A673 (cell line): ENCODE results near the gene DDX27. TPM values are rescaled to one million over a fixed set of nuclear protein-coding genes. Genes with fewer than 3 reads are reported as not detected.

Experiments
- BruUV-seq: library from RNA; stranded (reverse); fragments of 400-500 nt; replicated peaks from 2 replicates; lab custom pipeline; 2021; lab: Mats Ljungman, UMichigan
- CTCF ChIA-PET: fragments of 300-600 bp; sonication (Branson Sonifier 250); formaldehyde crosslinking; loops from one replicate; lab custom pipeline; 2022; ENCODE audit warnings: antibody characterized with exemption; lab: Charles Lee
- POLR2A ChIA-PET: fragments of 300-600 bp; sonication (Branson Sonifier 250); formaldehyde crosslinking; loops from one replicate; lab custom pipeline; 2022; ENCODE audit warnings: antibody characterized with exemption; ENCODE audit not compliant: low non-redundant PET; lab: Charles Lee
- DNase-seq: peaks from one replicate; pipeline ENCODE4 v3.0.0-alpha.2; 2015; ENCODE audit warnings: low spot score
- H3K27ac ChIP-seq: fragments of 200-600 bp; sonication (generic); 2 replicates; pipeline ENCODE4 v1.5.1; 2016; ENCODE audit warnings: mixed run types, low read depth, mild to moderate bottlenecking, mixed read lengths, antibody characterized with exemption, low read length; ENCODE audit not compliant: poor library complexity, severe bottlenecking
- H3K27me3 ChIP-seq: fragments of 200-600 bp; sonication (generic); replicated peaks from 2 replicates; pipeline ENCODE4 v1.6.1; 2017; ENCODE audit warnings: mixed run types, low read depth, mild to moderate bottlenecking, mixed read lengths, antibody characterized with exemption, low read length; ENCODE audit not compliant: insufficient read depth, poor library complexity
- H3K36me3 ChIP-seq: fragments of 200-600 bp; sonication (generic); 2 replicates; pipeline ENCODE4 v1.6.1; 2016; ENCODE audit warnings: mixed run types, mild to moderate bottlenecking, mixed read lengths, antibody characterized with exemption, low read length; ENCODE audit not compliant: insufficient read depth, poor library complexity, severe bottlenecking
- H3K4me1 ChIP-seq: fragments of 200-600 bp; sonication (generic); 2 replicates; pipeline ENCODE4 v1.6.1; 2017; ENCODE audit warnings: mixed run types, mild to moderate bottlenecking, mixed read lengths, antibody characterized with exemption, low read length; ENCODE audit not compliant: insufficient read depth, poor library complexity, severe bottlenecking
- H3K4me3 ChIP-seq: fragments of 200-600 bp; sonication (generic); 2 replicates; pipeline ENCODE4 v1.5.1; 2016; ENCODE audit warnings: low read depth, mixed run types, mild to moderate bottlenecking, mixed read lengths, low read length; ENCODE audit not compliant: poor library complexity, severe bottlenecking
- H3K9me3 ChIP-seq: fragments of 200-600 bp; sonication (generic); 2 replicates; pipeline ENCODE4 v1.6.1; 2016; ENCODE audit warnings: mixed run types, low read depth, mild to moderate bottlenecking, mixed read lengths, antibody characterized with exemption, low read length; ENCODE audit not compliant: poor library complexity, severe bottlenecking
- EZH2 ChIP-seq: fragments of 200-600 bp; sonication (generic); IDR thresholded peaks from 2 replicates; pipeline ENCODE4 v1.6.1; 2017; ENCODE audit warnings: borderline replicate concordance, low read depth, mild to moderate bottlenecking, mixed read lengths, antibody characterized with exemption, low read length; ENCODE audit not compliant: poor library complexity, severe bottlenecking
- intact Hi-C: fragments of 100-400 bp; cut with micrococcal nuclease; formaldehyde crosslinking; loops from one replicate; pipeline ENCODE4 v1.10.0; 2022; ENCODE audit not compliant: unreplicated experiment
- total RNA-seq: library from RNA; stranded (reverse); gene quantifications from 2 replicates; pipeline ENCODE4 v1.2.3, GENCODE V29; 2021
- TF ChIP-seq, protein P1 (sequence below): fragments of 300-800, 200-600 bp; sonication (generic); conservative IDR thresholded peaks from 2 replicates; pipeline ENCODE4 v1.5.1; 2017; ENCODE audit warnings: low read depth, mild to moderate bottlenecking, antibody characterized with exemption, low read length, moderate library complexity, mixed read lengths

DDX27 gene
- total RNA-seq, 1 experiment from 2014 or later, result 62.4 TPM

- intact Hi-C loops, result no loop called here
- no TSS peak for BruUV-seq
- peaks cover 13% of the 10 kb centered on the region for H3K4me1 ChIP-seq
- DNase-seq, result no peak
- ChIA-PET POLR2A (interaction anchor here (0.7 to 1.4 kb wide), 3 partner anchors 9 to 510 kb away, joined by 3 to 4 read pairs (median 4); no protein-coding TSS in a partner anchor), CTCF (no interaction called here)
- H3K27me3 ChIP-seq, result no peaks in the 10 kb centered on the region
- H3K27ac ChIP-seq, result no peak overlapping the region
- H3K4me3 ChIP-seq, result peak overlapping the region; percentile 81
- TF ChIP-seq, protein P1, sequence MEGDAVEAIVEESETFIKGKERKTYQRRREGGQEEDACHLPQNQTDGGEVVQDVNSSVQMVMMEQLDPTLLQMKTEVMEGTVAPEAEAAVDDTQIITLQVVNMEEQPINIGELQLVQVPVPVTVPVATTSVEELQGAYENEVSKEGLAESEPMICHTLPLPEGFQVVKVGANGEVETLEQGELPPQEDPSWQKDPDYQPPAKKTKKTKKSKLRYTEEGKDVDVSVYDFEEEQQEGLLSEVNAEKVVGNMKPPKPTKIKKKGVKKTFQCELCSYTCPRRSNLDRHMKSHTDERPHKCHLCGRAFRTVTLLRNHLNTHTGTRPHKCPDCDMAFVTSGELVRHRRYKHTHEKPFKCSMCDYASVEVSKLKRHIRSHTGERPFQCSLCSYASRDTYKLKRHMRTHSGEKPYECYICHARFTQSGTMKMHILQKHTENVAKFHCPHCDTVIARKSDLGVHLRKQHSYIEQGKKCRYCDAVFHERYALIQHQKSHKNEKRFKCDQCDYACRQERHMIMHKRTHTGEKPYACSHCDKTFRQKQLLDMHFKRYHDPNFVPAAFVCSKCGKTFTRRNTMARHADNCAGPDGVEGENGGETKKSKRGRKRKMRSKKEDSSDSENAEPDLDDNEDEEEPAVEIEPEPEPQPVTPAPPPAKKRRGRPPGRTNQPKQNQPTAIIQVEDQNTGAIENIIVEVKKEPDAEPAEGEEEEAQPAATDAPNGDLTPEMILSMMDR, result no peak
- TF ChIP-seq EZH2, result no peak
- H3K9me3 ChIP-seq, result peaks cover 41% of the 10 kb centered on the region
- peaks cover 84% of the 10 kb centered on the region for H3K36me3 ChIP-seq
These were observed 62.8 kb downstream of the DDX27 start for GRCh38 chr20:49281913-49282467.

- H3K27ac ChIP-seq, result no peak overlapping the region
- H3K4me3 ChIP-seq, result peak overlapping the region; percentile 81
- H3K27me3 ChIP-seq, result no peaks in the 10 kb centered on the region
- intact Hi-C loops, result no loop called here
- H3K9me3 ChIP-seq, result peaks cover 43% of the 10 kb centered on the region
- peak; percentile 27 for DNase-seq
- H3K36me3 ChIP-seq, result peaks cover 91% of the 10 kb centered on the region
- H3K4me1 ChIP-seq, result peaks cover 16% of the 10 kb centered on the region
- no peak for TF ChIP-seq EZH2
- TF ChIP-seq, protein P1, result no peak
- CTCF ChIA-PET, result no interaction called here
- POLR2A ChIA-PET, result interaction anchor here (0.7 to 1.4 kb wide), 2 partner anchors 8 to 511 kb away, joined by 4 read pairs; no protein-coding TSS in a partner anchor
- no TSS peak for BruUV-seq
These were observed 63.5 kb downstream of the DDX27 start for GRCh38 chr20:49282584-49283171.

- H3K4me3 ChIP-seq, result peak overlapping the region; percentile 81
- CTCF ChIA-PET, result no interaction called here
These were observed 64.0 kb downstream of the DDX27 start for GRCh38 chr20:49283176-49283702.

More at GRCh38 chr20:49283176-49283702, 64.0 kb downstream of the DDX27 start:
- intact Hi-C loops, result no loop called here
- Histone ChIP-seq H3K27ac (no peak overlapping the region), H3K9me3 (peaks cover 43% of the 10 kb centered on the region), H3K36me3 (peaks cover 97% of the 10 kb centered on the region), H3K27me3 (no peaks in the 10 kb centered on the region), H3K4me1 (peaks cover 17% of the 10 kb centered on the region)
- TF ChIP-seq EZH2, result no peak
- TF ChIP-seq, protein P1, result no peak
- no TSS peak for BruUV-seq
- peak; percentile 14 for DNase-seq
- POLR2A ChIA-PET, result interaction anchor here (0.6 to 0.7 kb wide), 2 partner anchors 20 to 1879 kb away, joined by 3 to 5 read pairs; no protein-coding TSS in a partner anchor
